GM12878 (cell line): ENCODE results near the gene GTSF1L. TPM values are rescaled to one million over a fixed set of nuclear protein-coding genes. Genes with fewer than 3 reads are reported as not detected.

Source experiments
- ATAC-seq: fragments of 200-7000 bp; cut with Tn5 transposase; 3 replicates; pipeline ENCODE4 v1.9.1; 2020; ENCODE audit warnings: mild to moderate bottlenecking, moderate library complexity
- BruUV-seq: library from RNA; stranded (reverse); fragments of 400-500 nt; replicated peaks from 2 replicates; lab custom pipeline; 2021; lab: Mats Ljungman, UMichigan
- CTCF ChIA-PET: fragments of 300-600 bp; sonication (Branson Sonifier 250); formaldehyde crosslinking; extraction: SDS; loops from one replicate; lab custom pipeline; 2021; ENCODE audit warnings: inconsistent platforms; lab: Yijun Ruan, JAX
- POLR2A ChIA-PET: fragments of 350-600 bp; formaldehyde crosslinking; extraction: SDS; loops from one replicate; lab custom pipeline; 2021; ENCODE audit warnings: inconsistent platforms; lab: Charles Lee
- RAD21 ChIA-PET: fragments of 300-600 bp; sonication (Branson Sonifier 250); formaldehyde crosslinking; loops from one replicate; lab custom pipeline; 2023; ENCODE audit warnings: antibody characterized with exemption; ENCODE audit not compliant: unreplicated experiment; lab: Charles Lee
- SMC1A ChIA-PET: fragments of 300-600 bp; sonication (Branson Sonifier 250); formaldehyde crosslinking; loops from one replicate; lab custom pipeline; 2023; ENCODE audit not compliant: unreplicated experiment, uncharacterized antibody; lab: Charles Lee
- DNase-seq: peaks from one replicate; pipeline ENCODE4 v3.0.0-alpha.2; 2011; ENCODE audit warnings: low read depth, low spot score
- FAIRE-seq: peaks from 3 replicates; lab custom pipeline; 2011; peaks lifted over from hg19 to GRCh38; lab: Jason Lieb, UNC
- H2AFZ ChIP-seq: 2 replicates; pipeline ENCODE4 v1.6.0; 2011; ENCODE audit warnings: low read depth, low read length, control low read depth; ENCODE audit not compliant: control insufficient read depth
- H3K27ac ChIP-seq: 2 replicates; pipeline ENCODE4 v1.5.1; 2011; ENCODE audit warnings: control low read depth; ENCODE audit not compliant: control insufficient read depth, insufficient read depth
- H3K27me3 ChIP-seq, 2 experiments: replicated peaks in 1 of 2; 2 replicates each; pipeline versions ENCODE4 v1.6.0 to v1.6.1; 2011; ENCODE audit warnings: low read length in 1 of 2; ENCODE audit not compliant: control insufficient read depth in 2 of 2, insufficient read depth in 2 of 2
- H3K36me3 ChIP-seq, 2 experiments: 2 replicates each; pipeline ENCODE4 v1.5.1; 2011; ENCODE audit warnings: low read length in 1 of 2; ENCODE audit not compliant: control insufficient read depth in 2 of 2, insufficient read depth in 2 of 2
- H3K4me1 ChIP-seq: 2 replicates; pipeline ENCODE4 v1.6.1; 2011; ENCODE audit warnings: mild to moderate bottlenecking, low read length, moderate library complexity, mixed read lengths; ENCODE audit not compliant: control insufficient read depth, insufficient read depth
- H3K4me2 ChIP-seq: 2 replicates; pipeline ENCODE4 v1.6.0; 2011; ENCODE audit warnings: control low read depth; ENCODE audit not compliant: control insufficient read depth, insufficient read depth
- H3K4me3 ChIP-seq: fragments of 200-600 bp; sonication (generic); 2 replicates; pipeline ENCODE4 v1.5.1; 2016
- H3K79me2 ChIP-seq: 2 replicates; pipeline ENCODE4 v1.6.0; 2011; ENCODE audit warnings: low read length; ENCODE audit not compliant: control insufficient read depth, insufficient read depth
- H3K9ac ChIP-seq: 2 replicates; pipeline ENCODE4 v1.8.0; 2011; ENCODE audit warnings: low read length, control low read depth, mixed read lengths; ENCODE audit not compliant: control insufficient read depth, insufficient read depth
- H3K9me3 ChIP-seq: replicated peaks from 3 replicates; pipeline ENCODE4 v1.5.1; 2011; ENCODE audit warnings: mild to moderate bottlenecking, low read length; ENCODE audit not compliant: control insufficient read depth, insufficient read depth
- H4K20me1 ChIP-seq: 2 replicates; pipeline ENCODE4 v1.6.0; 2011; ENCODE audit not compliant: control insufficient read depth, insufficient read depth
- CBX3 ChIP-seq: fragments of 200-600 bp; sonication (generic); IDR thresholded peaks from 2 replicates; pipeline ENCODE4 v1.6.1; 2016; ENCODE audit warnings: low read depth, borderline replicate concordance
- CBX5 ChIP-seq: sonication (generic); IDR thresholded peaks from 2 replicates; pipeline ENCODE4 v1.6.1; 2016; ENCODE audit warnings: low read depth, moderate library complexity, mild to moderate bottlenecking, inconsistent platforms
- CHD4 ChIP-seq: fragments of 200-600 bp; sonication (generic); IDR thresholded peaks from 2 replicates; pipeline ENCODE4 v1.6.1; 2016; ENCODE audit warnings: mild to moderate bottlenecking
- E2F4 ChIP-seq: IDR thresholded peaks from 2 replicates; pipeline ENCODE4 v1.6.1; 2012; ENCODE audit warnings: low read depth, low read length, improper control_type of control experiment
- HCFC1 ChIP-seq: fragments of 150-350 bp; IDR thresholded peaks from 2 replicates; pipeline ENCODE4 v1.6.1; 2014; ENCODE audit warnings: low read length
- HDAC2 ChIP-seq: fragments of 200-600 bp; sonication (generic); IDR thresholded peaks from 2 replicates; pipeline ENCODE4 v1.6.1; 2017
- LARP7 ChIP-seq: fragments of 450-650 bp; IDR thresholded peaks from 2 replicates; pipeline ENCODE4 v1.6.1; 2017; ENCODE audit warnings: mild to moderate bottlenecking
- NR2C1 ChIP-seq: fragments of 450-650 bp; IDR thresholded peaks from 2 replicates; pipeline ENCODE4 v1.6.1; 2017; ENCODE audit warnings: antibody characterized with exemption, mild to moderate bottlenecking, moderate library complexity
- PKNOX1 ChIP-seq: fragments of 450-650 bp; IDR thresholded peaks from 2 replicates; pipeline ENCODE4 v1.6.1; 2016; ENCODE audit warnings: mild to moderate bottlenecking
- POLR2AphosphoS2 ChIP-seq: IDR thresholded peaks from 2 replicates; pipeline ENCODE4 v1.6.1; 2011; ENCODE audit warnings: low read depth, mild to moderate bottlenecking, low read length, improper control_type of control experiment, moderate library complexity
- RUNX3 ChIP-seq: IDR thresholded peaks from 2 replicates; pipeline ENCODE4 v1.6.1; 2012; ENCODE audit warnings: low read length, inconsistent platforms
- SMC3 ChIP-seq: IDR thresholded peaks from 2 replicates; pipeline ENCODE4 v1.6.1; 2011; ENCODE audit warnings: low read length, improper control_type of control experiment, borderline replicate concordance
- TCF3 ChIP-seq: IDR thresholded peaks from 2 replicates; pipeline ENCODE4 v1.6.1; 2012; ENCODE audit warnings: low read depth, mild to moderate bottlenecking, low read length, borderline replicate concordance; ENCODE audit not compliant: insufficient read depth
- ZBTB4 ChIP-seq: fragments of 450-650 bp; formaldehyde crosslinking; IDR thresholded peaks from 2 replicates; pipeline ENCODE4 v1.4.0; 2022; ENCODE audit warnings: mild to moderate bottlenecking, moderate library complexity
- ZNF687 ChIP-seq: fragments of 450-650 bp; IDR thresholded peaks from 2 replicates; pipeline ENCODE4 v1.6.1; 2017; ENCODE audit warnings: mild to moderate bottlenecking, moderate library complexity
- WGBS: methylation state at CpG from one replicate; pipeline ENCODE4 v1.1.6; 2016; ENCODE audit warnings: low lambda C conversion rate; ENCODE audit not compliant: insufficient replicate concordance, insufficient coverage; ENCODE audit errors: missing lambda C conversion rate; 5-methylcytosine and 5-hydroxymethylcytosine counted together
- in situ Hi-C: fragments of 300-500 bp; cut with MboI; formaldehyde crosslinking; loops from 9 replicates; pipeline ENCODE4 v1.14.3; 2018; ENCODE audit warnings: mixed read lengths
- intact Hi-C: fragments of 100-400 bp; cut with micrococcal nuclease; formaldehyde crosslinking; loops from one replicate; pipeline ENCODE4 v1.14.2; 2022; ENCODE audit not compliant: unreplicated experiment
- polyA plus RNA-seq, 11 experiments: library from polyadenylated mRNA; depleted of rRNA in 4 of 11; unstranded in 6 of 11; stranded (reverse) in 5 of 11; fragments of >200 nt; fragmentation: Nextera tagmentation in 4 of 11; fragmentation: Illumina TruSeq in 1 of 11; extraction: Ambion mirVana in 4 of 11; extraction: Trizol in 1 of 11; gene quantifications; 1 replicate in 1 of 11; 2 replicates in 10 of 11; pipeline versions ENCODE4 v1.2.1 to v1.2.3, GENCODE V29; 2011 to 2016; ENCODE audit warnings: inconsistent platforms in 2 of 11, missing spikeins in 2 of 11, low read depth in 1 of 11
- total RNA-seq, 4 experiments: library from RNA; depleted of rRNA in 3 of 4; stranded (reverse); fragments of >200 nt in 3 of 4; fragmentation: Illumina TruSeq in 1 of 4; extraction: Trizol in 1 of 4; gene quantifications; 2 replicates each; pipeline versions ENCODE4 v1.2.1 to v1.2.3, GENCODE V29; 2013 to 2021

GTSF1L gene
- total and polyA plus RNA-seq, 10 of the 15 experiments (the other 5 are each of a cell fraction or from before 2014, with no cell fraction given) = 0.56 to 2.4 (median 1.3) TPM

- Histone ChIP-seq H3K4me1 (no peaks in the 10 kb centered on the region), H2AFZ (no peak overlapping the region), H3K9me3 (no peaks in the 10 kb centered on the region), H3K27ac (no peak overlapping the region), H3K4me2 (no peak overlapping the region), H3K4me3 (no peak overlapping the region), H3K79me2 (no peaks in the 10 kb centered on the region), H4K20me1 (no peaks in the 10 kb centered on the region), H3K9ac (no peak overlapping the region), H3K27me3 (no peaks in the 10 kb centered on the region), H3K36me3 (peaks cover 12 to 13% of the 10 kb centered on the region in 2 experiments; a peak in 3 of 4 replicates)
- no TSS peak for BruUV-seq
- in situ Hi-C loops (loop anchor here (5.0 kb wide), 1 partner anchor 157 kb away; no protein-coding TSS in a partner anchor), intact Hi-C loops (loop anchor here (5.0 kb wide), 1 partner anchor 247 kb away; no protein-coding TSS in a partner anchor)
- 98% methylated on average over 3 of the region's 3 CpGs for WGBS
- DNase-seq = no peak
- ChIA-PET CTCF (no interaction called here), POLR2A (no interaction called here), SMC1A (no interaction called here), RAD21 (no interaction called here)
- ATAC-seq = no peak
- FAIRE-seq = no peak
- no peak for TF ChIP-seq NR2C1
- no peak for TF ChIP-seq ZBTB4 (CRISPR knock-in tag)
- TF ChIP-seq HDAC2 = no peak
- no peak for TF ChIP-seq TCF3
- no peak for TF ChIP-seq PKNOX1
- TF ChIP-seq CHD4 = no peak
- no peak for TF ChIP-seq LARP7
- TF ChIP-seq E2F4 = no peak
- no peak for TF ChIP-seq SMC3
- no peak for TF ChIP-seq CBX5
- no peak for TF ChIP-seq CBX3
- no peak for TF ChIP-seq ZNF687
- no peak for TF ChIP-seq HCFC1
- TF ChIP-seq POLR2AphosphoS2 = no peak
- no peak for TF ChIP-seq RUNX3
Measured at GRCh38 chr20:43694763-43695162, 32.0 kb downstream of the GTSF1L start.
